ENCODE results near the gene MORC1.

The MORC1 gene

DNA sequence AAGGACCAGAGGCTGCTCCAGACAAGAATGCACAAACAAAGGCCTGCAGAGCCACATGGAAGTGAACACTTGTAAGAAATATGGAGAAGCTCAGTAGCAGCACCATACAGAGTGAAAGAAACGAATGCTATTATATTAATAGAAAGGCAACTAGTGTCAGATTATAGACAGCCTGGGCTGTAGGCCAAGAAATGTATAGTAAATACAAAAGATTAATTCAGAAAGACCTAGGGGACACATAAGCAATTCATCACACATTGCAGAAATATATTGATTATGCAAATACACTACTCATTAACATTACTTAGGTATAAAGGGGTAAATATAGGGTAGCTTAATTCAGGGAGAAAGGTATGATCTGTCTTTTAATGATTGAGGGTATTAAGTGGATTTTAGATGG lies 94.8 kb downstream of the MORC1 start:
- TF ChIP-seq REST (IDR thresholded peaks at IDR 0.05; ENCODE audit: insufficient read depth in 1 of 2, low read depth in 2 of 2, low read length in 2 of 2), result no peak
- no peak for TF ChIP-seq SIN3A (IDR thresholded peaks at IDR 0.05; ENCODE audit: borderline replicate concordance, insufficient read depth, low read length)
- no peak for TF ChIP-seq FOXP2 (optimal IDR thresholded peaks at IDR 0.05; ENCODE audit: borderline replicate concordance, extremely low read depth, extremely low read length, insufficient read depth)
- no peak for TF ChIP-seq POLR2AphosphoS5 (IDR thresholded peaks at IDR 0.05; ENCODE audit: low read depth, low read length)

DNA sequence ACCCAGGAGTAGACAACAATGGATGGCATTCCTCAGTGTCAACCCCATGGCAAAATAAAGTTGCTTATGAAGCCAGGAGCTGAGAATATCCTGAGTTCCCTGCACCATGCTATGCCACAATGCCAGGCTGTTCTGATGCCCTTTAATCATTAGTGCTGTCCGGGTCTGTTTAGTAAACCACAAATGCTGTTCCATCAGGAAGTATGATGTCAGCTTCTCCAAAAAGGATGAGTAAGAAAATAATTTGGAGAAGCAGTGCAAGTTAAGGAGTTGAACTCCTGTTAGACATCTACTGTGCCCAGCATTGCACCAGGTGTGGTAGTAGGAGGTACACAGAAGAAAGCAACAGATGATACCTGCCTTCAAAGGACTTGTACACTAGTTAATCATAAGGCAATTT lies 96.4 kb downstream of the MORC1 start:
- TF ChIP-seq REST (IDR thresholded peaks at IDR 0.05; ENCODE audit: insufficient read depth in 1 of 2, low read depth in 2 of 2, low read length in 2 of 2) (no peak), TAF1 (IDR thresholded peaks at IDR 0.05; ENCODE audit: borderline replicate concordance, insufficient read depth, low read length) (no peak), FOXP2 (optimal IDR thresholded peaks at IDR 0.05; ENCODE audit: borderline replicate concordance, extremely low read depth, extremely low read length, insufficient read depth) (no peak)

GRCh38 chr3:109018828-109019227 lies 99.1 kb downstream of the MORC1 start:
- TF ChIP-seq REST (IDR thresholded peaks at IDR 0.05; ENCODE audit: insufficient read depth in 1 of 2, low read depth in 2 of 2, low read length in 2 of 2) (no peak), TAF1 (IDR thresholded peaks at IDR 0.05; ENCODE audit: borderline replicate concordance, insufficient read depth, low read length) (no peak), SIN3A (IDR thresholded peaks at IDR 0.05; ENCODE audit: borderline replicate concordance, insufficient read depth, low read length) (no peak), FOXP2 (optimal IDR thresholded peaks at IDR 0.05; ENCODE audit: borderline replicate concordance, extremely low read depth, extremely low read length, insufficient read depth) (no peak), POLR2AphosphoS5 (IDR thresholded peaks at IDR 0.05; ENCODE audit: low read depth, low read length) (no peak)

DNA sequence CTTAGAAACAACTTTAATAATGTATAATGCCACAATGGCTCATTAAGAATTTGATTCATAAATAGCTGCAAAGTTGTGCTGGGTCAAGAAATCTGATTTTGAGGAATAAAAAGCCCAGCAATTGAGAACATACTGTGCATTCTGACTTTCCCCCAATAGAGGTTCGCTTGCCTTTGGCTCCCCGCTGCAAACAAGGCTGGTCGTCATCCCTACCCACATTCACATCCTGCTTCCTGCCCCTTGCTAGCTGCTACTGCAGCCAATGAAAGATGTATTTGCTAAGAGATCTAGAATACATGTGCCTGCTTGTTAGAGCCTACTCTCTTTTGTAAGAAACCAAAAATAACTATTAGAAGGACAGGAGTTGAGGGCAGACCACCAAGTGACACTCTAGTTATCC lies 112.5 kb downstream of the MORC1 start:
- TF ChIP-seq TAF1 (IDR thresholded peaks at IDR 0.05; ENCODE audit: borderline replicate concordance, insufficient read depth, low read length) (no peak), POLR2AphosphoS5 (IDR thresholded peaks at IDR 0.05; ENCODE audit: low read depth, low read length) (no peak), SIN3A (IDR thresholded peaks at IDR 0.05; ENCODE audit: borderline replicate concordance, insufficient read depth, low read length) (no peak), REST (IDR thresholded peaks at IDR 0.05; ENCODE audit: insufficient read depth in 1 of 2, low read depth in 2 of 2, low read length in 2 of 2) (no peak), FOXP2 (optimal IDR thresholded peaks at IDR 0.05; ENCODE audit: borderline replicate concordance, extremely low read depth, extremely low read length, insufficient read depth) (no peak)

DNA sequence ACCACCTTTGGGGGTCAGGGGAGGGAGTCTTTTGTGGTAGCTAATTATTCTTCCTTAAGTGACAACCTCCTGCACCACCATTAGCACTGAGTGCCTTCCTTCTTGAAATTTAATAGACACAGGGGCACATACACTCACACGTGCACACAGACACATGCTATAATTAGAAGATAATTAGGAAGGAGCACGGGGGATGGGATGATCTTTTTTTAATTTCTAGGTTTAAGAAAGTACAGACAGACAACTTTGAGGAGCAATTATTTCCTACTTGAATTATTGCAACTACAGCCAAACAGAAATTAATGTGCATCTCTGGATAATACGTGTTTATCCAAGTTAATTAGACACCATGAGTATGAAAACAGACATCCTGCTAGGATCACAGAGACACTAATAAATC lies 119.5 kb downstream of the MORC1 start:
- TF ChIP-seq POLR2AphosphoS5 (IDR thresholded peaks at IDR 0.05; ENCODE audit: low read depth, low read length), result no peak
- TF ChIP-seq TAF1 (IDR thresholded peaks at IDR 0.05; ENCODE audit: borderline replicate concordance, insufficient read depth, low read length), result no peak
- TF ChIP-seq FOXP2 (optimal IDR thresholded peaks at IDR 0.05; ENCODE audit: borderline replicate concordance, extremely low read depth, extremely low read length, insufficient read depth), result no peak
- TF ChIP-seq SIN3A (IDR thresholded peaks at IDR 0.05; ENCODE audit: borderline replicate concordance, insufficient read depth, low read length), result no peak
- no peak for TF ChIP-seq REST (IDR thresholded peaks at IDR 0.05; ENCODE audit: insufficient read depth in 1 of 2, low read depth in 2 of 2, low read length in 2 of 2)

Measured in PFSK-1 (cell line).